GM18870 (cell line): ENCODE data around the gene CCDC77.

Source experiments
- ATAC-seq: cut with Tn5 transposase; IDR thresholded peaks from one replicate; pipeline ENCODE4 v1.9.1; 2021; ENCODE audit warnings: moderate library complexity; ENCODE audit not compliant: unreplicated experiment

CCDC77 gene

GRCh38 chr12:480831-481816 lies 79.7 kb downstream of the CCDC77 start:
- no peak for ATAC-seq

GRCh38 chr12:482061-482460 lies 80.6 kb downstream of the CCDC77 start:
- ATAC-seq = no peak

- no peak for ATAC-seq
Measured at GRCh38 chr12:484096-484495, 82.7 kb downstream of the CCDC77 start.

- ATAC-seq = no peak
Measured at GRCh38 chr12:490260-490659, 88.8 kb downstream of the CCDC77 start.
